Activated CD8-positive, alpha-beta memory T cell treated with anti-CD3 and anti-CD28 coated beads for 48 hours (primary cell): ENCODE measurements around the gene ACP1.
"Not testable (repeated sequence)": the region's sequence is repeated elsewhere in the genome, so short reads cannot be mapped to it uniquely, and the experiment has no call there.

Experiments used
- DNase-seq, 3 experiments: peaks; one replicate each; pipeline ENCODE4 v3.0.0-alpha.2; 2020; ENCODE audit warnings: low read depth in 2 of 3, low spot score in 2 of 3

The ACP1 gene

GRCh38 chr2:309148-309953 lies 44.6 kb downstream of the ACP1 start:
- no peak for DNase-seq

- no peak for DNase-seq
Measured at GRCh38 chr2:309954-310510, 45.3 kb downstream of the ACP1 start.

GRCh38 chr2:310994-311393 lies 46.2 kb downstream of the ACP1 start:
- no peak for DNase-seq

- no peak for DNase-seq
Measured at GRCh38 chr2:313991-314390, 49.2 kb downstream of the ACP1 start.

GRCh38 chr2:314561-315336 lies 50.0 kb downstream of the ACP1 start:
- no peak for DNase-seq

GRCh38 chr2:315925-316324 lies 51.2 kb downstream of the ACP1 start:
- not testable (repeated sequence) for DNase-seq

- DNase-seq, result no peak
Measured at GRCh38 chr2:316381-316780, 51.6 kb downstream of the ACP1 start.

- no peak for DNase-seq
Measured at GRCh38 chr2:317501-318424, 53.0 kb downstream of the ACP1 start.

- DNase-seq, result no peak
Measured at GRCh38 chr2:319059-319600, 54.4 kb downstream of the ACP1 start.

GRCh38 chr2:320561-320960 lies 55.8 kb downstream of the ACP1 start:
- no peak for DNase-seq

- no peak for DNase-seq
Measured at GRCh38 chr2:322326-322725, 57.6 kb downstream of the ACP1 start.

GRCh38 chr2:323035-323434 lies 58.3 kb downstream of the ACP1 start:
- DNase-seq, result no peak
